HFF-Myc (cell line): ENCODE measurements around the gene PRG2.

ENCODE experiments used
- DNase-seq: peaks from one replicate; pipeline ENCODE4 v3.0.0-alpha.2; 2011; ENCODE audit warnings: low read depth; ENCODE audit errors: extremely low read depth
- H3K4me3 ChIP-seq: replicated peaks from 2 replicates; pipeline ENCODE4 v1.5.1; 2011; ENCODE audit warnings: low read depth, mild to moderate bottlenecking, control low read depth, low read length
- CTCF ChIP-seq: IDR thresholded peaks from 2 replicates; pipeline ENCODE4 v1.5.1; 2012; ENCODE audit warnings: mild to moderate bottlenecking, low read depth, low read length, control low read depth; ENCODE audit errors: missing control alignments

The PRG2 gene

GRCh38 chr11:57391539-57391938 is 1.1 kb upstream of the PRG2 start:
- no peak for TF ChIP-seq CTCF
- no peak overlapping the region for H3K4me3 ChIP-seq
- DNase-seq, result no peak

- no peak for TF ChIP-seq CTCF
- DNase-seq, result no peak
- H3K4me3 ChIP-seq, result no peak overlapping the region
These were observed 661 bp upstream of the PRG2 start for GRCh38 chr11:57391111-57391510.

GRCh38 chr11:57387289-57388030 is 3.0 kb downstream of the PRG2 start:
- DNase-seq, result no peak
- no peak for TF ChIP-seq CTCF
- H3K4me3 ChIP-seq, result no peak overlapping the region

GRCh38 chr11:57386178-57386940 is 4.1 kb downstream of the PRG2 start:
- no peak for DNase-seq
- no peak overlapping the region for H3K4me3 ChIP-seq
- no peak for TF ChIP-seq CTCF

- no peak within 1 kb of the TSS for H3K4me3 ChIP-seq
- DNase-seq, result no peak
- no peak for TF ChIP-seq CTCF
These were observed 9.5 kb downstream of the PRG2 start, which contains the start of gene PRG3 for GRCh38 chr11:57380975-57381374. PRG3 (minus strand) TSS chr11:57381150; CDS start chr11:57380708, 442 bp downstream.

GRCh38 chr11:57379732-57380131 is 10.7 kb downstream of the PRG2 start:
- TF ChIP-seq CTCF, result no peak
- DNase-seq, result no peak
- no peak overlapping the region for H3K4me3 ChIP-seq
